Islet precursor cell (in vitro differentiated cells): ENCODE data around the gene C1QC.

Source experiments
- DNase-seq: peaks from one replicate; pipeline ENCODE4 v3.0.0-alpha.2; 2018

The C1QC gene

GRCh38 chr1:22619798-22620197, 23.6 kb upstream of the C1QC start:
- DNase-seq = no peak

- no peak for DNase-seq
Observed at GRCh38 chr1:22621761-22622160, 21.7 kb upstream of the C1QC start.

- peak; percentile 77 for DNase-seq
Observed at GRCh38 chr1:22625262-22625925, 18.0 kb upstream of the C1QC start.

GRCh38 chr1:22626237-22627157, 16.9 kb upstream of the C1QC start:
- DNase-seq = no peak

GRCh38 chr1:22627331-22627730, 16.1 kb upstream of the C1QC start:
- DNase-seq = no peak

- DNase-seq = no peak
Observed at GRCh38 chr1:22628698-22629444, 14.6 kb upstream of the C1QC start.

GRCh38 chr1:22629886-22630285, 13.5 kb upstream of the C1QC start:
- no peak for DNase-seq

GRCh38 chr1:22633697-22634463, 9.6 kb upstream of the C1QC start:
- DNase-seq = no peak

GRCh38 chr1:22635436-22635835, 8.0 kb upstream of the C1QC start:
- no peak for DNase-seq

GRCh38 chr1:22636353-22636752, 7.1 kb upstream of the C1QC start, which contains the start of gene C1QA:
Gene C1QA, plus strand, starts transcription at chr1:22636628. Its CDS starts 989 bp downstream, at chr1:22637617.
- no peak for DNase-seq

GRCh38 chr1:22636927-22637326, 6.5 kb upstream of the C1QC start:
- DNase-seq = no peak

GRCh38 chr1:22637907-22638445, 5.5 kb upstream of the C1QC start:
- no peak for DNase-seq

- DNase-seq = no peak
Observed at GRCh38 chr1:22638476-22639234, 4.8 kb upstream of the C1QC start.

GRCh38 chr1:22639286-22639685, 4.1 kb upstream of the C1QC start:
- peak; percentile 70 for DNase-seq

GRCh38 chr1:22641247-22641646, 2.2 kb upstream of the C1QC start:
- no peak for DNase-seq

GRCh38 chr1:22641906-22642636, 1.4 kb upstream of the C1QC start:
- DNase-seq = peak; percentile 88

- DNase-seq = no peak
Observed at GRCh38 chr1:22643928-22644327, 495 bp downstream of the C1QC start.

GRCh38 chr1:22645931-22646330, 2.5 kb downstream of the C1QC start:
- DNase-seq = no peak

- DNase-seq = no peak
Observed at GRCh38 chr1:22646384-22646783, 3.0 kb downstream of the C1QC start.

- DNase-seq = no peak
Observed at GRCh38 chr1:22650089-22650693, 6.8 kb downstream of the C1QC start.
